Osteoblast (primary cell): ENCODE measurements around the gene DAGLB. TPM values are rescaled to one million over a fixed set of nuclear protein-coding genes. Genes with fewer than 3 reads are reported as not detected.

Experiments
- DNase-seq: peaks from one replicate; pipeline ENCODE4 v3.0.0; 2011; ENCODE audit warnings: low spot score, mixed read lengths; ENCODE audit not compliant: insufficient read length; ENCODE audit errors: missing footprints
- H2AFZ ChIP-seq: 2 replicates; pipeline ENCODE4 v1.6.0; 2011; ENCODE audit warnings: mild to moderate bottlenecking, low read length
- H3K27ac ChIP-seq: 2 replicates; pipeline ENCODE4 v1.5.1; 2011; ENCODE audit warnings: mild to moderate bottlenecking, low read depth, low read length, moderate library complexity
- H3K27me3 ChIP-seq: 2 replicates; pipeline ENCODE4 v1.6.0; 2012; ENCODE audit warnings: mild to moderate bottlenecking, control low read depth, inconsistent platforms, low read length, moderate library complexity; ENCODE audit not compliant: insufficient read depth
- H3K36me3 ChIP-seq: 2 replicates; pipeline ENCODE4 v1.5.1; 2011; ENCODE audit warnings: mild to moderate bottlenecking, low read length, control low read depth, moderate library complexity; ENCODE audit not compliant: insufficient read depth
- H3K4me1 ChIP-seq: 2 replicates; pipeline ENCODE4 v1.5.1; 2011; ENCODE audit warnings: mild to moderate bottlenecking, low read length, control low read depth, moderate library complexity; ENCODE audit not compliant: insufficient read depth
- H3K4me2 ChIP-seq: 2 replicates; pipeline ENCODE4 v1.6.0; 2011; ENCODE audit warnings: mild to moderate bottlenecking, low read length; ENCODE audit not compliant: insufficient read depth
- H3K4me3 ChIP-seq: fragments of 200-600 bp; sonication (generic); 3 replicates; pipeline ENCODE4 v1.5.1; 2012; ENCODE audit warnings: mild to moderate bottlenecking, low read length, inconsistent platforms; ENCODE audit not compliant: insufficient read depth
- H3K79me2 ChIP-seq: 2 replicates; pipeline ENCODE4 v1.6.0; 2012; ENCODE audit warnings: mild to moderate bottlenecking, low read length, control low read depth, inconsistent platforms; ENCODE audit not compliant: insufficient read depth
- H3K9me3 ChIP-seq: 2 replicates; pipeline ENCODE4 v1.5.1; 2011; ENCODE audit warnings: low read depth, low read length, control low read depth
- H4K20me1 ChIP-seq: 2 replicates; pipeline ENCODE4 v1.6.0; 2012; ENCODE audit warnings: mild to moderate bottlenecking, low read length, control low read depth; ENCODE audit not compliant: insufficient read depth
- CTCF ChIP-seq: IDR thresholded peaks from 2 replicates; pipeline ENCODE4 v1.5.1; 2011; ENCODE audit warnings: mild to moderate bottlenecking, low read depth, low read length, moderate library complexity; ENCODE audit errors: extremely low read depth
- total RNA-seq: library from RNA; depleted of rRNA; stranded (reverse); fragments of >200 nt; gene quantifications from 2 replicates; pipeline ENCODE4 v1.2.3, GENCODE V29; 2012

DAGLB gene
- total RNA-seq, 1 donor: 17.4 TPM

DNA sequence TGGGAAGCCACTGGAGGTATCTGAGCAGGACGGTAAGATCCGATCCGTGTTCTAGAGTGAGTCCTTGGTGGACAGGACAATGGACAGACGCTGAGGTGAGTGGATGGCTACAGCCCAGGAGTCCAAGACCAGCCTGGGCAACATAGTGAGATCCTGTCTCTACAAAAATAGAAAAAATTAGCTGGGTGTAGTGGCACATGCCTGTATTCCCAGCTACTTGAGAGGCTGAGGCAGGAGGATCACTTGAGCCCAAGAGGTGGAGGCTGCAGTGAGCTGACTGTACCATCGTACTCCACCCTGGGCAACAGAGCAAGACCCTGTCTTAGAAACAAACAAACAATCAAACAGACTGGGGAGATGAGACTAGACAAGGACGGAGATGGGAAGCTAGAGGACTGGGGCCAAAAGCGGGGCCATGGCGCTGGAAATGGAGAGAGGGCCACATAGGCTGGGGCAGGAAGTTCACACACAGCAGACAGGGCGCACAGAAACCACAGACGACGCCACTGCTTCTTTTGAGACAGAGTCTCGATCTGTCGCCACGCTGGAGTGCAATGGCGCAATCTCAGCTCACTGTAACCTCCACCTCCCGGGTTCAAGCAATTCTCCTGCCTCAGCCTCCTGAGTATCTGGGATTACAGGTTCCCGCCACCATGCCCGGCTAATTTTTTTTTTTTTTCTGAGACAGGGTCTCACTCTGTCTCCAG is 24.7 kb downstream of the DAGLB start:
- no peak overlapping the region for H3K4me3 ChIP-seq
- no peaks in the 10 kb centered on the region for H3K27me3 ChIP-seq
- H3K9me3 ChIP-seq: no peaks in the 10 kb centered on the region
- H3K4me1 ChIP-seq: peaks cover 7% of the 10 kb centered on the region
- no peak overlapping the region for H3K4me2 ChIP-seq
- no peaks in the 10 kb centered on the region for H4K20me1 ChIP-seq
- no peak overlapping the region for H2AFZ ChIP-seq
- no peak overlapping the region for H3K27ac ChIP-seq
- TF ChIP-seq CTCF: no peak
- DNase-seq: peak; percentile 31
- peaks cover 3% of the 10 kb centered on the region for H3K79me2 ChIP-seq
- peaks cover 63% of the 10 kb centered on the region for H3K36me3 ChIP-seq

GRCh38 chr7:6422095-6422494 is 25.7 kb downstream of the DAGLB start:
- Histone ChIP-seq H3K79me2 (peaks cover 4% of the 10 kb centered on the region), H3K4me2 (no peak overlapping the region), H3K27ac (no peak overlapping the region), H3K36me3 (peaks cover 64% of the 10 kb centered on the region), H3K4me3 (no peak overlapping the region), H2AFZ (no peak overlapping the region), H3K9me3 (no peaks in the 10 kb centered on the region), H3K4me1 (peaks cover 7% of the 10 kb centered on the region), H4K20me1 (no peaks in the 10 kb centered on the region), H3K27me3 (no peaks in the 10 kb centered on the region)
- no peak for TF ChIP-seq CTCF
- peak; percentile 78 for DNase-seq

GRCh38 chr7:6420680-6421079 is 27.1 kb downstream of the DAGLB start:
- H3K36me3 ChIP-seq: peaks cover 64% of the 10 kb centered on the region
- no peak overlapping the region for H3K27ac ChIP-seq
- no peak overlapping the region for H2AFZ ChIP-seq
- H3K9me3 ChIP-seq: no peaks in the 10 kb centered on the region
- TF ChIP-seq CTCF: no peak
- peaks cover 7% of the 10 kb centered on the region for H3K4me1 ChIP-seq
- H3K79me2 ChIP-seq: peaks cover 7% of the 10 kb centered on the region
- H3K27me3 ChIP-seq: no peaks in the 10 kb centered on the region
- H3K4me2 ChIP-seq: no peak overlapping the region
- no peak for DNase-seq
- H3K4me3 ChIP-seq: no peak overlapping the region
- H4K20me1 ChIP-seq: peaks cover 4% of the 10 kb centered on the region

- TF ChIP-seq CTCF: no peak
- Histone ChIP-seq H3K4me2 (peak overlapping the region; percentile 11), H3K4me1 (peaks cover 7% of the 10 kb centered on the region), H3K4me3 (no peak overlapping the region), H3K36me3 (peaks cover 62% of the 10 kb centered on the region), H3K27me3 (no peaks in the 10 kb centered on the region), H3K27ac (peak overlapping the region; percentile 74), H4K20me1 (peaks cover 4% of the 10 kb centered on the region), H2AFZ (no peak overlapping the region), H3K9me3 (no peaks in the 10 kb centered on the region), H3K79me2 (peaks cover 7% of the 10 kb centered on the region)
- peak; percentile 92 for DNase-seq
Measured at GRCh38 chr7:6419310-6419773, 28.4 kb downstream of the DAGLB start.
